ENCODE results near the gene CA6.
"Not testable (repeated sequence)": the region's sequence is repeated elsewhere in the genome, so short reads cannot be mapped to it uniquely, and the experiment has no call there.

CA6 gene
- total RNA-seq, result 0.18 to 1.1 (median 0.39) reads per million in 3 experiments

DNA sequence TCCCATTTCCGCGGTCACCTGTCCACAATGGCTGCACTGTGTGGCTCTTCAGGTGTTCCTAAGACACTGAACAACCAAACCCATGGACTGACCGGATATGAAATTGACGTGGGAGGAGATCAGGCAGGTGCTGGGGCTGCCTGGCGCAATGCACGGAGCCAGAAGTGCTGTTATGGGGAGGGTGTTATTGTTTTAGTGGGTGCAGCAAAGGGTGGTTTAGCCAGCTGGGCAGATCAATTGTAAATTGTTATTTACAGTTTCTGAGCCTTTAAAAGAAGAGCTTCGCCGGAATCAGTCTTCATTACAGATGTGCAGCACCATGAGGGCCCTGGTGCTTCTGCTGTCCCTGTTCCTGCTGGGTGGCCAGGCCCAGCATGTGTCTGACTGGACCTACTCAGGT lies at the start of gene CA6:
Gene CA6, plus strand, starts transcription at position 301 of the 400 bp plus-strand sequence. Its CDS starts 19 bp downstream, at position 320.
- no peak for DNase-seq

DNA sequence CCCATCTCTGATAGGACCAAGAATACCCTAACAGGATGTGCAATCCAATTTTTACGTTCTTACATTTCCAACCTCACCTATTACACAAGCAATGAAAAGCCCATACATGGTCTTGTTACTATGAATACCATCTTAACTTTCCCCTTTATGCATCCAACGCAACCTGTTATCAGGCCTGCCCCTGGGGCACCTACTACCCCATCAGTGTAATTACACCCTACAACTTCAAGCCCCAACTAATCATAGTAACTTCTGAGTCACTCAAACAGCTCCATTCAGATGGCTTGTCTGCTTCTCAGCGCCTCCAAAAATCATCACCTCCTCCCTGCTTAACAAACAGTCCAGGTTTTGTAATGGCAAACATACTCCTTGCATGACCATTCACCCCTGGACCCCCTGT lies 48.9 kb upstream of the CA6 start:
- DNase-seq, result not testable (repeated sequence)

DNA sequence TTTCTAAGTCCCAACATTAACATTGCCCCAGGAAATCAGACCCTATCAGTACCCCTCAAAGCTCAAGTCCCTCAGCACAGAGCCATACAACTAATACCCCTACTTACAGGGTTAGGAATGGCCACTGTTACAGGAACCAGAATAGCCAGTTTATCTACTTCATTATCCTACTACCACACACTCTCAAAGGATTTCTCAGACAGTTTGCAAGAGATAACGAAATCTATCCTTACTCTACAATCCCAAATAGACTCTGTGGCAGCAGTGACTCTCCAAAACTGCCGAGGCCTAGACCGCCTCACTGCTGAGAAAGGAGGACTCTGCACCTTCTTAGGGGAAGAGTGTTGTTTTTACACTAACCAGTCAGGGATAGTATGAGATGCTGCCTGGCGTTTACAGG lies 48.2 kb upstream of the CA6 start:
- not testable (repeated sequence) for DNase-seq

DNA sequence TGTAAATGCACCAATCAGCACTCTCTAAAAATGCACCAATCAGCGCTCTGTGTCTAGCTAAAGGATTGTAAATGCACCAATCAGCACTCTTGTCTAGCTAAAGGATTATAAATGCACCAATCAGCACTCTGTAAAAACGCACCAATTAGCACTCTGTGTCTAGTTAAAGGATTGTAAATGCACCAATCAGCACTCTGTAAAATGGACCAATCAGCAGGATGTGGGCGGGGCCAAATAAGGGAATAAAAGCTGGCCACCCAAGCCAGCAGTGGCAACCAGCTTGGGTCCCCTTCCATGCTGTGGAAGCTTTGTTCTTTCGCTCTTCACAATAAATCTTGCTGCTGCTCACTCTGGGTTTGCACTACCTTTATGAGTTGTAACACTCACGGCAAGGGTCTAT lies 47.2 kb upstream of the CA6 start:
- DNase-seq, result not testable (repeated sequence)

DNA sequence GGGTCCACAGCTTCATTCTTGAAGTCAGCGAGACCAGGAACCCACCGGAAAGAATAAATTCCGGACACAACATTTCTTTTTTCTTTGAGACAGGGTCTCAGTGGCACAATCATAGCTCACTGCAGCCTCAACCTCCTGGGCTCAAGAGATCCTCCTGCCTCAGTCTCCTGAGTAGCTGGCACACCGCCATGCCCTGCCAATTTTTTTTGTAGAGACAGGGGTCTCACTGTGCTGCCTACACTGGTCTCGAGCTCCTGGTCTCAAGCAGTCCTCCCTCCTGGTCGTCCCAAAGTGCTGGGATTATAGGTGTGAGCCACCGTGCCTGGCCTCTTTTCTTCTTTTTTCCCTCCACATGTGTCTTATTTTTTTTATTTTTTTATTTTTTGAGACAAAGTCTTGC lies 46.6 kb upstream of the CA6 start:
- DNase-seq, result no peak

DNA sequence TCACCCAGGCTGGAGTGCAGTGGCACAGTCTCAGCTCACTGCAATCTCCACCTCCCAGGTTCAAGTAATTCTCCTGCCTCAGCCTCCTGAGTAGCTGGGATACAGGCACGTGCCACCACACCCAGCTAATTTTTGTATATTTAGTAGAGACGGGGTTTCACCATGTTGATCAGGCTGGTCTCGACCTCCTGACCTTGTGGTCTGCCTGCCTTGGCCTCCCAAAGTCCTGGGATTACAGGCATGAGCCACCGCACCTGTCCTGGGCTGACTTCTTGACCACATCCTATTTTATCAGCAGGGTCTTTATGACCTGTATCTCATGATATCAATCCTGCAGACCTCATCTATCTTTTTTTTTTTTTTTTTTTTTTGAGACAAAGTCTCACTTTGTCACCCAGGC lies 45.0 kb upstream of the CA6 start:
- not testable (repeated sequence) for DNase-seq

DNA sequence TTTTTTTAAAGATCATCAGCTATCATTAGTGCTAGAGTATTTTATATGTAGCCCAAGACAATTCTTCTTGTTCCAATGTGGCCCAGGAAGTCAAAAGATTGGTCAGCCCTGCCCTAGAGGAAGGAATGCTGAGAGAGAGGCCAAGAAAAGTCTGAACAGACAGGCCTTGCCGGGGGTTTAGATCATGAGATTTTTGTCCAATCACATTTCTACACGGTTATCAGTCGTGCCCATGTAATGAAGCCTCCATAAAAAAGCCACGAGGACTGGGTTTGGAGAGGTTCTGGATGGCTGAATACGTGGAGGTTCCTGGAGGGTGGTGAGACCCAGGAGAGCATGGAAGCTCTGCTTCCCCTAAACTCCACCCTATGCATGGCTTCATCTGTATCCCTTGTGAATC lies 42.9 kb upstream of the CA6 start:
- no peak for DNase-seq

DNA sequence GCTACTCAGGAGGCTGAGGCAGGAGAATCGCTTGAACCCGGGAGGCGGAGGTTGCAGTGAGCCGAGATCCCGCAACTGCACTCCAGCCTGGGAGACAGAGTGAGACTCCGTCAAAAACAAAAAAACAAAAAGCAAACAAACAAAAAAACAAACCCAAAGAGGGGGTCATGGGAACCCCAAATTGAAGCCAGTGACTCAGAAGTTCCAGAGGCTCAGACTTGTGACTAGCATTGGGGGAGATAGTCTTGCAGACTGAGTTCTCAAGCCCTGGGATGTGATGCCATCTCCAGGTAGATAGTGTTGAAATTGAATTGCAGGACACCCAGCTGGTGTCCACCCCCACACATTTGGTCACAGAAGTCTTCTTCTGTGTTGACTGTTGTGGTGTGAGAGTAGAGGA lies 42.3 kb upstream of the CA6 start:
- DNase-seq, result no peak

DNA sequence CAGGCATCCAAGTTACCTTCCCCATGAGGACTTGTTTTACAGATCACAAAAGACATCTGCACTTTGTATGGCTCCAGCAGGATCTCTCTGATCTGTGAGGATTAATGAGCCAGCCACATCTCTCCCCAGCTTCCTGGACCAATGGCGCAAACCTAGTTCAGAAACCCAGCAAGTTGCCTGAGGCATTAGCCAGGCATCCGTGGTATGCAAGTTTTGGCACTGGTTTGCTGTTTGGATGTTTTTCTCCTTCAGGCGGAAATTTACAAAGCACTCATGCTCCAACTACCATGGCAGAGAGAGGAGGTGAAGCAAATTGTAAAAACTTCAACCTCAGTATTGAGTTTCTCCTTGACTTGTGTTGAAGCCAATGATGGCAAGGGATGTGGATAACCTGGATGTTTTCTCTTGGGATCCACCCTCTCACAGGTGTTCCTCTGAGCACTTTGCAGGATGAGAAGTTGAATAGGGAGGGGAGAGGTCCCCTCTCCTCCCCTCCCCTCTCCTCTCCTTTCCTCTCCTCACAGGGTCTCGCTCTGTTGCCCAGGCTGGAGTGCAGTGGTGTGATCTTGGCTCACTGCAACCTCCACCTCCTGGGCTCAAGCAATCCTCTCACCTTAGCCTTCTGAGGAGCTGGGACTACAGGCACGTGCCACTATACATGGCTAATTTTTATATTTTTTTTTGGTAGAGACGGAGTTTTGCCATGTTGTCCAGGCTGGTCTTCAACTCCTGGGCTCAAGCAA lies 41.6 kb upstream of the CA6 start:
- no peak for DNase-seq

DNA sequence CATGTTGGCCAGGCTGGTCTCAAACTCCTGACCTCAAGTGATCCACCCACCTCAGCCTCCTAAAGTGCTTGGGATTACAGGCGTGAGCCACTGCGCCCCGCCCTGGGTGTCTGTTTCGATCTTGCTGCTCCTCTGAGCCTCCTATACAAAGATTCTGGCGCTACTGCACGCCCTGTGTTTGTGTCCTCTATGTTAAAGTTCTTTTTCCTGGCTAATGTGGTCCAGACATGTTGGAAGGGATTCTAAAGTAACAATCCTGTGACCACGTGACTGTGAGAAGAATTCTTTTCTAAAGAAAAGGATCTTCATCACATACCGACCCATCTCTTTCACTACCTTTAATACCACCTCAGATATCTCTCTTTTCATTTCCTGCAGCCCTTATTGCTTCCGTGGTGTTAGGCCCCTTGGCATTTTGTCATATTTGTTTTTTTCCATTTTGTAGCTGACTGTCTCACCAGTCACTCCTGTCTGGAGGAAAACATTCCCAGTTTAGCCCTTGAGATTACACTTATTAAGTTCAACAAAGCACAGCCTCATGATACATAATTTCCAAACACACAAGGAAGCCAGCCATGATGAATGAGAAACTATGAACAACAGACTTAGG lies 40.0 kb upstream of the CA6 start:
- no peak for DNase-seq

DNA sequence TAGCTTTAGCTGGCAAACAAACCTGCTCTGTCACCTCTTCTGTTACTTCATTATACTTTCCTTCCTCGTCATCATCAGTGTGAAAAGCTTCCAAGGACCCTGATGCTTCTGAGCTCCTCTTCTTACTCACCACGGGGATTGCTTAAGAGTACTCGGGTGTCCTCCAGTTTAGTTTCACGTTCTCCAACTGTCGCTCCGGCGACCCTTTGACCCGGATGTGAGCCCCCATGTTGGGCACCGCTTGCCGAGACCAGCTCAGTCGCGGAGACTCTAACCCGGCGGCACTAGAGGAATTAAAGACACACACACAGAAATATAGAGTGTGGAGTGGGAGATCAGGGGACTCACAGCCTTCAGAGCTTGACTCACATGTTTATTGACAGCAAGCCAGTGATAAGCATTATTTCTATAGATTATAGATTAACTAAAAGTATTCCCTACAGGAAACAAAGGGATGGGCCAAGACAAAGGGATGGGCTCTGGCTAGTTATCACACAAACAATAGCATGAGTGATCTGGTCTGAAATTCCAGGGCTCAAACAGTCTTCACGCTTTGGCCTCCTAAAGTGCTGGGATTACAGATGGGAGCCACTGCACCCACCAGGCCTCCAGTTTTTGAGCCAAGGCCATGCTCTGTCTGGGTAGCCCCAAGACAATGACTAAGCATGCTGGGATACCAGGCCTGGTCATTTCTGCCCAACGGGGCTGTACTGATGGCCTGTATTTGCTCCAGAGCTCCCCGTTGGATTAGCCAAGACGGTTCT lies 37.1 kb upstream of the CA6 start:
- DNase-seq, result no peak

DNA sequence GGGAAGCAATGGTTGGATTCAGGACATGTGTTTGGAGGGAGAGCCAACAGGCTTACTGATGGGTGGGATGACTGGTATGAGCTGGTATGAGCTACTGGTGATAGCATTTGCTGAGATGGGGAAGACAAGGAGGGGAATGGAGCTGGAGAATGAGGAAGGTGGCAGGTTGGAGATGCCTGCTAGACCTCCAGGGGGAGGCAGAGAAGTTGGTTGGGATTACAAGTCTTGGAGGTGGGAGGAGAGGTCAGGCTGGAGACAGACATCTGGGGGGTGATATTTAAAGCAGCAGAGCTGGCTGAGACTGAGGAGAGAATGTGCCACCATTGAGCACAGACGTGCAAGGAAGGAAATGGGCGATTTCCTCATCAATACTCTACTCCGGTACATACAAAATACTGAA lies 35.3 kb upstream of the CA6 start:
- DNase-seq, result no peak

DNA sequence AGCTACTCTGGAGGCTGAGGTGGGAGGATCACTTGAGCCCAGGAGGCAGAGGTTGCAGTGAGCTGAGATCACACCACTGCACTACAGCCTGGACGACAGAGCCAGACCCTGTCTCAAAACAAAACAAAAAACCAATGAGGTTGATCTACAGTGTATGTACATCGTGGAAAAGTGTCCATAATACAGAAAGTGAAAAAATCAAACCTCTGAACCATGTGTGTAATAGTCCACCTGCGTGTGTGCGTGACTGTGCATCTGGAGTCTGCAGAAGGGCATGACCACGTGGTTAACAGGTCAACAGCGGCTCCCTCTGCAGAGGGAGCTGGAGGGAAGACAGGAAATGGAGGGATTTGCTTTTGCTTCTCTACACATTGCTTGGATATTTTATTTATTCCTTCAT lies 34.8 kb upstream of the CA6 start:
- DNase-seq, result no peak

DNA sequence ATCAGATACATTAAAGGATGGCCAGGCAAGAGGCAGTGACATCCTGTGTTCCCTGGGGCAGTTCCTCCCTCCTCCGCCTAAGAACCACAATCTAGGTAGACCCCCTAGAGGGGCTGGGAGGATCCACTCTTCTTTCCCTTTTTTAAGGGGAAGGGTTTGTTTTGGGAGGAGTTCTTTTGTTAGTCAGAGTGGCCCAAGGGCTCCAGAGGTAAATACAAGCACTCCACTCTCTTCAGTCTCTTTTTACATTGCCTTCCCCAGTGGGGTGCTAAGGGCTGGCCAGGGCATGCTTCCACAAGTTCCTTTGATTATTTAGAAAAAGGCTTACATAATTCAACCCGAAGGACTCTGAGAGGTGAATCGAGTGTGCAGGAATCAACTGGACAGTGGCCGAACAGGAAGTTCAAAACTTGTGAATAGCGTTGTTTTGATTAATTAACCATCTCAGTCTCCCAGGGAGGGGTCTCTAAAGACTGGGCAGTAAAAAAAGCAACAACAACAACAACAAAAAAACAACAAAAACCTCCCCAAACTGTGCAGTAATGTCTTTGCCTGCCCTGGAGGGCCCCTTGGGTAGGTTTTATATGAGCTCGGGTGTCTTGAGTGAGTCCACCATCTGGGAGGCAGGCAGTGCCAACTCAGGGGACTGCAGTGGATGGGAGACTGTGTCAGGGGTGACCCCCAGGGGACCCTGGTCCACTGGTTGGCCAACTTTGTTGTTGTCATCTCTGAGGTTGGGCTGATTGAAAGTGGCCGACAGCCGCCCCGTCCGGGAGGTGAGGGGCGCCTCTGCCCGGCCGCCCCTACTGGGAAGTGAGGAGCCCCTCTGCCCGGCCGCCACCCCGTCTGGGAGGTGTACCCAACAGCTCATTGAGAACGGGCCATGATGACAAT lies 34.0 kb upstream of the CA6 start:
- no peak for DNase-seq

DNA sequence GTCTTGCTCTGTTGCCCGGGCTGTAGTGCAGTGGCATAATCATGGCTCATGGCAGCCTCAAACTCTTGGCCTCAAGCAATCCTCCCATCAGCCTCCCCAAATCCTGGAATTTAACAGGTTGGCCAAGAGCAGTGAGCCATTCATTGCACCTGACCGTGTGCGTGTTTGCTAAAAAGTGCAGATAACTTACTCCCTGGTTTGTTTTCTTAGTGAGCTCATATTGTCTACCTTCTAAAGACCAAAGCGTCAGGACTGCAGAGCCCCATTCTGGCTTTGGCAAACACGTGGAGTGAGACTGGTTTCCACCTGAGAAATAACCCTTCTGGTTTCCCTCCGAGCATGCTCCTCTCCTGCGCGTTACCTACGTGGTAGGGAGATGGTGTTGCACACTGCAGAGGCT lies 32.2 kb upstream of the CA6 start:
- no peak for DNase-seq

DNA sequence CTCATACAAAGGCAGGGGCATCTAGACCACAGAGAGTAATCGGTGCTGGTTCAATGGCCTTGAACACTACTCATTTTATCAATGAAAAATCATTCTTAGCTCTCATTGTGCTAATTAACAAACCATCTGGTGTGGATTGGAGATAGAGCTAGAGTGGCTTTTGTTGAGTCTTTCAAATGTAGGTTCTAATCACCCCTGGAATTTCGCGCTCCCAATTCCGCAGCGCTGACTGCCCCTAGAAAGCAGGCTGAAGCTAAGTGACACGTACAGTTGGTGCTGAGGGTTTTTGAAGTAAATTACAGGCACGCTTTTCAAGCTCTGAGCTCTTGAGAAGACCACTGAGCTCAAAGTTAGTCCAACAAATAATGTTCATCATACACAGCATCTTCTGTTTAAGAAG lies 31.2 kb upstream of the CA6 start:
- no peak for DNase-seq

DNA sequence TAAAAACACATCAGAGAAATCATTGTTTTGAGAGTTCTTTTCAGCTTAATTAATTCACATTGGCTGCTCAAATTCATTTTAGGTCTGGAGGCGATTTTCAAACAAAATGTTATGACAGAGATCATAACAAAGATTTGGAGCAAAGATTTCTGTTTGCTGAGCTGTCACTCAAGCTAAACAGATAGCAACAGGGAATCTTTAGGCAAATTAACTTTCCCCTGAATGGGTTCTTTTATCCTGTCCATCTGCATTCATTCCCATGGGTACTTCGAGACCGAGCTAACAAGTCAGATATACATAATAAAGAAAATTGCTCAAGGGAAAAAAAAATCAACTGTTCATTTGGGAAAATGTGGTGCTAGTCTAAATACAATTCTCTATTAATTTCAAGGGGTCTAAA lies 30.2 kb upstream of the CA6 start:
- no peak for DNase-seq

DNA sequence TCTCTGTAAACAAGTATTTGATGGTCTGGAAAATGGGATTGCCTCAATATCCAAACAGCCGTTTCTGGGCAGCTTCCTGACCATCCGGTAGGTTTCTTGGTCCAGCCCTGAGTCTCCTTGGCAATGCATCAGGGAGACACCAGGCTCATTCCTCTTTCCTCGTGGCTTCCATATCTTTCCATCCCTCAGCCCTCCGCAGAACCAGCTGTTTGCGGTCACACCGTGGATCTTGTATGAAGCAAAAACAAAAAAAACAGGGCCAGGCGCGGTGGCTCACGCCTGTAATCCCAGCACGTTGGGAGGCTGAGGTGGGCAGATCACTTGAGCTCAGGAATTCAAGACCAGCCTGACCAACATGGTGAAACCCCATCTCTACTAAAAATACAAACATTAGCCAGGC lies 28.1 kb upstream of the CA6 start:
- DNase-seq, result not testable (repeated sequence)

DNA sequence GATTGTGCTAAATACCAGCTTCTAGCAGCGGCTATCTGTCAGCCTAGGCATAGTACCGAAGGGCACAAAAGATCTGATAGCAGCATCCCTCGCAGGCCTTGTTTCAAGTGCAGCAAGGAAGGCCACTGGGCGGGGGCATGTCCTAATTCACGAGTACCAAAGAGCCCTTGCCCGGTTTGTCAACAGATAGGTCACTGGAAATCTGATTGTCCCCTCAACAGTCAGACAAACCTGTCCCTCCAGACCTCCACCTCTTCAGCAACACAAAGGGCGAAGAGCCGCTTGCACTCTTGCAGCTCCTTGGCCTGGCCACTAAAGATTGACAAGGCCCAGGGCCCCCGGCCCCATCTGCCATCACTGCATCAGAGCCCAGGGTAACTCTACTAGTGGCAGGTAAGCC lies 22.7 kb upstream of the CA6 start:
- no peak for DNase-seq

DNA sequence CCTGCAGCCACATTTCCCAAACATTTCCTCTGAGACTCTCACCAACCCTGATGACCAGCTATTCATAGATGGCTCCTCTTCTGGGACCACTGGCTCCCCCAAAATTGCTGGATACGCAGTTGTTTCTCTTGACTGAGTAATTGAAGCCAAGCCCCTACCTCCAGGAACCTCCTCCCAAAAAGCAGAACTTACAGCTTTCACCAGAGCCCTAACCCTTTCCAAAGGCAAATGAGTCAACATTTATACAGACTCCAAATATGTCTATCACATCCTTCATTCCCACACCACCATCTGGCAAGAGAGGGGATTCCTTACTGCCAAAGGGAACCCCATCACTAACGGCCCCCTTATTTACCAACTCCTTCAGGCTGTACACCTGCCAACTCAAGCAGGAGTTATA lies 20.3 kb upstream of the CA6 start:
- no peak for DNase-seq

DNA sequence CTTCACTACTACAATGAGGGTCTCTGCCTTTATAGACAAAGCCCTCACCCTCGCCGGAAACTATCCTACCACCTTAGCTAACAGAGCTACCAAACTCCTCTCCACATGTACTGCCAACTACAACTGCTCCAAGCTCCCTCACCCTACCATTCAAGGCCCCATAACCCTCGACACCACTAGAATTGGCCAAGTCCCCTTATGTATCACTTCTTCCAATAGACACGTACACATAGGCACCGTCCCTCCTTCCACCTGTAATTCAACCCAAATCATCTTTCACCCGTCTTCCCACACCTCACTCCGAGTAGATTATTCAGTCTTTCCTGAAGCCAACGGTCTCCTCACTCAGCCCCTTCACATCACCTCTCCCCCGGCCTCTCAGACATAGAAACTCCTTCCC lies 19.7 kb upstream of the CA6 start:
- no peak for DNase-seq

DNA sequence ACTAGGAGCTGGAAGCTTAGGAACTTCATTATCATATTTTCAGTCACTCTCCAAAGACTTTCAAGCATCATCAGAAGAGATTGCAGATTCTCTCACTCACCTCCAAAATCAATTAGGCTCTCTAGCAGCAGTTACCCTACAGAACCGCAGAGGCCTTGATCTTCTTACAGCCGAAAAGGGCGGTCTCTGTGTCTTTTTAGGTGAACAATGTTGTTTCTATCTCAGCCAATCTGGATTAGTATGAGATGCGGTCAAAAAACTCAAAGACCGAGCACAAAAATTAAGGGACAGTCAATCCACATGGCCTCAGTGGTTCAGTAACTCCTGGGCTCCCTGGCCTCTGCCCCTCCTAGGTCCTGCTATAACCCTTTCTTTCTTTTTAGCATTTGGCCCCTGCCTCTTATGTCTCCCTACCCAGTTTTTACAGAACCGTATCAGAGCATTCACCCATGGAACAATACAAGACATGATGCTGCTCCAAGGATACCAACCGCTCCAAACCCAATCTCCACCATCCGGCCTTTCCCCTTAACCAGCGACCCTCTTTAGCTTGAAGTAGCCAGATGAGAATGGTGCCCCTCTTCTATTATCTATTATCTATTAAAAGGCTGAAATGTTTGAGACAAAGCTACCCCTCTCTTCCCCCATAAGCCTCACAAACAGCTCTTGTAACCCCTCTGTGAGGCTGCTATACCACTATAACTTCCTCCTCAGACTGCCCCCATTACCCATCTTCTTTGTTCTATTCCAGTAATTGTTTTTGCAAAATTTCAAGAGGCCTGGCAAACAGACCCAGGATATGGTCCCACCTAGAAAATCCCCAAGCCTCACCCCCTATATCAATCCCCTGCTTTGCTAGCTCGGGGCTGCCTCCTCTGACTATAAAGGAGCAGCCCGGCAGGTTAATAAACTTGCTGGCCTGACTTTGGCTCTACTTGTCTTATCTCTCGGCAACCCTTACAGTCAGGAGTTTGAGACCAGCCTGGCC lies 18.7 kb upstream of the CA6 start:
- DNase-seq, result no peak

All from central memory CD4-positive, alpha-beta T cell (primary cell).